ENCODE data around the gene NBEAL2.
"Not testable (repeated sequence)": the region's sequence is repeated elsewhere in the genome, so short reads cannot be mapped to it uniquely, and the experiment has no call there.

Gene NBEAL2

DNA sequence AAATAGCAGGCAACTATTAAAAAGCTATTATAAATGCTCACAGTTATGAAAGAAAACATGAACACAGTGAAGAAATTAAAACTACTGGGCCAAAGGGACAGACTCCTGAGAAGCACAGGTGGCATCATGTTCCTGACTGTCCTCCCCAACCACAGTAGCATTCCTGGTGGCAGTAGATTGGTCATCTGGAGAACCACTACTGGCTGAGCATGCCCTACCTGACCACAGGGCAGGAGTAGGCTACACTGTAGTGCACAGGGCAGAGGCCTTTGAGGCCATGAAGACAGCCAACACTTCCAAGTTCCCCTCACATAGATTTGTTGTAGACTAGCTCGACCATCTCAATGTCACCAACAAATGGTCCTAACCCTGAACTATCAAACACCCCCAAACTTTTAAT lies 49.2 kb downstream of the NBEAL2 start:
- ChIA-PET CTCF (no interaction called here), POLR2A (no interaction called here)
- TF ChIP-seq ZNF404 (tag by site-specific recombination; IDR thresholded peaks at IDR 0.05) = no peak
- TF ChIP-seq, protein P1, sequence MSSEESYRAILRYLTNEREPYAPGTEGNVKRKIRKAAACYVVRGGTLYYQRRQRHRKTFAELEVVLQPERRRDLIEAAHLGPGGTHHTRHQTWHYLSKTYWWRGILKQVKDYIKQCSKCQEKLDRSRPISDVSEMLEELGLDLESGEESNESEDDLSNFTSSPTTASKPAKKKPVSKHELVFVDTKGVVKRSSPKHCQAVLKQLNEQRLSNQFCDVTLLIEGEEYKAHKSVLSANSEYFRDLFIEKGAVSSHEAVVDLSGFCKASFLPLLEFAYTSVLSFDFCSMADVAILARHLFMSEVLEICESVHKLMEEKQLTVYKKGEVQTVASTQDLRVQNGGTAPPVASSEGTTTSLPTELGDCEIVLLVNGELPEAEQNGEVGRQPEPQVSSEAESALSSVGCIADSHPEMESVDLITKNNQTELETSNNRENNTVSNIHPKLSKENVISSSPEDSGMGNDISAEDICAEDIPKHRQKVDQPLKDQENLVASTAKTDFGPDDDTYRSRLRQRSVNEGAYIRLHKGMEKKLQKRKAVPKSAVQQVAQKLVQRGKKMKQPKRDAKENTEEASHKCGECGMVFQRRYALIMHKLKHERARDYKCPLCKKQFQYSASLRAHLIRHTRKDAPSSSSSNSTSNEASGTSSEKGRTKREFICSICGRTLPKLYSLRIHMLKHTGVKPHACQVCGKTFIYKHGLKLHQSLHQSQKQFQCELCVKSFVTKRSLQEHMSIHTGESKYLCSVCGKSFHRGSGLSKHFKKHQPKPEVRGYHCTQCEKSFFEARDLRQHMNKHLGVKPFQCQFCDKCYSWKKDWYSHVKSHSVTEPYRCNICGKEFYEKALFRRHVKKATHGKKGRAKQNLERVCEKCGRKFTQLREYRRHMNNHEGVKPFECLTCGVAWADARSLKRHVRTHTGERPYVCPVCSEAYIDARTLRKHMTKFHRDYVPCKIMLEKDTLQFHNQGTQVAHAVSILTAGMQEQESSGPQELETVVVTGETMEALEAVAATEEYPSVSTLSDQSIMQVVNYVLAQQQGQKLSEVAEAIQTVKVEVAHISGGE (tag by site-specific recombination; conservative IDR thresholded peaks at IDR 0.05; ENCODE audit: low read depth) = no peak
- TF ChIP-seq ZNF777 (tag by site-specific recombination; IDR thresholded peaks at IDR 0.05; ENCODE audit: borderline replicate concordance) = no peak
- TF ChIP-seq HOXA7 (CRISPR knock-in tag; IDR thresholded peaks at IDR 0.05; ENCODE audit: borderline replicate concordance) = no peak
- TF ChIP-seq KLF1 (tag by site-specific recombination; IDR thresholded peaks at IDR 0.05) = no peak
- TF ChIP-seq ZEB2 (tag by site-specific recombination; IDR thresholded peaks at IDR 0.05) = no peak
- TF ChIP-seq FEZF1 (tag by site-specific recombination; IDR thresholded peaks at IDR 0.05) = no peak
- no peak for TF ChIP-seq ZNF521 (tag by site-specific recombination; IDR thresholded peaks at IDR 0.05)
- no peak for TF ChIP-seq ZNF776 (tag by site-specific recombination; IDR thresholded peaks at IDR 0.05; ENCODE audit: borderline replicate concordance)
- no peak for TF ChIP-seq ZNF112 (tag by site-specific recombination; IDR thresholded peaks at IDR 0.05)
- no peak for TF ChIP-seq ZNF174 (tag by site-specific recombination; IDR thresholded peaks at IDR 0.05)
- no peak for TF ChIP-seq ZNF701 (tag by site-specific recombination; IDR thresholded peaks at IDR 0.05)
- TF ChIP-seq ZNF621 (tag by site-specific recombination; IDR thresholded peaks at IDR 0.05) = no peak
- TF ChIP-seq ZNF843 (tag by site-specific recombination; IDR thresholded peaks at IDR 0.05) = no peak
- TF ChIP-seq ZNF354C (tag by site-specific recombination; IDR thresholded peaks at IDR 0.05; ENCODE audit: borderline replicate concordance, low read depth) = no peak
- no peak for TF ChIP-seq ZNF292 (tag by site-specific recombination; IDR thresholded peaks at IDR 0.05; ENCODE audit: borderline replicate concordance, low read depth)
- TF ChIP-seq, protein P2, sequence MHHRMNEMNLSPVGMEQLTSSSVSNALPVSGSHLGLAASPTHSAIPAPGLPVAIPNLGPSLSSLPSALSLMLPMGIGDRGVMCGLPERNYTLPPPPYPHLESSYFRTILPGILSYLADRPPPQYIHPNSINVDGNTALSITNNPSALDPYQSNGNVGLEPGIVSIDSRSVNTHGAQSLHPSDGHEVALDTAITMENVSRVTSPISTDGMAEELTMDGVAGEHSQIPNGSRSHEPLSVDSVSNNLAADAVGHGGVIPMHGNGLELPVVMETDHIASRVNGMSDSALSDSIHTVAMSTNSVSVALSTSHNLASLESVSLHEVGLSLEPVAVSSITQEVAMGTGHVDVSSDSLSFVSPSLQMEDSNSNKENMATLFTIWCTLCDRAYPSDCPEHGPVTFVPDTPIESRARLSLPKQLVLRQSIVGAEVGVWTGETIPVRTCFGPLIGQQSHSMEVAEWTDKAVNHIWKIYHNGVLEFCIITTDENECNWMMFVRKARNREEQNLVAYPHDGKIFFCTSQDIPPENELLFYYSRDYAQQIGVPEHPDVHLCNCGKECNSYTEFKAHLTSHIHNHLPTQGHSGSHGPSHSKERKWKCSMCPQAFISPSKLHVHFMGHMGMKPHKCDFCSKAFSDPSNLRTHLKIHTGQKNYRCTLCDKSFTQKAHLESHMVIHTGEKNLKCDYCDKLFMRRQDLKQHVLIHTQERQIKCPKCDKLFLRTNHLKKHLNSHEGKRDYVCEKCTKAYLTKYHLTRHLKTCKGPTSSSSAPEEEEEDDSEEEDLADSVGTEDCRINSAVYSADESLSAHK (tag by site-specific recombination; IDR thresholded peaks at IDR 0.05) = no peak
- TF ChIP-seq ZNF155 (tag by site-specific recombination; IDR thresholded peaks at IDR 0.05) = no peak
- no peaks in the 10 kb centered on the region for H3K9me3 ChIP-seq (ENCODE audit: control insufficient read depth, insufficient read depth, low read depth, low read length)
- peaks cover 0 to 7% of the 10 kb centered on the region in 2 experiments; a peak in 2 of 3 replicates for H3K36me3 ChIP-seq (ENCODE audit: control insufficient read depth in 2 of 2, insufficient read depth in 1 of 2, low read length in 2 of 2)
- no peak overlapping the region for H3K4me3 ChIP-seq (ENCODE audit: low read depth, low read length)
- no peaks in the 10 kb centered on the region for H3K4me1 ChIP-seq (ENCODE audit: control insufficient read depth, insufficient read depth, low read length)
- H3K27ac ChIP-seq (ENCODE audit: extremely low read depth, low read depth, low read length) = no peak overlapping the region

DNA sequence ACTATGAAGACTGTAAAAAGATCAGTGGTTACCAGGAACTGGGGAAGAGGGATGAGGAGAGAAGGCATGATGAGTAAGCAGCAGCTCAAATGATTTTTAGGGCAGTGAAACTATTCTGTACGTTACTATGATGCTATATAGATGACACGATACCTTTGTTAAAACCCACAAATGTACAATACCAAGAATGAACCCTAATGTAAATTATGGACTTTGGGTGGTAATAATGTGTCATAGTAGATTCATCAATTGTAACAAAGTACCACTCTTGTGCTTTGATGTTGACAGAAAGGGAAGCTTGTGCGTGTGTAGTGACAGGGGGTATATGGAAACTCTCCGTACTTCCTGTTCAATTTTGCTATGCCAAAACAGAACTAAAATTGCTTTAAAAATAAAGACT lies 51.6 kb downstream of the NBEAL2 start:
- H3K4me3 ChIP-seq (ENCODE audit: low read depth, low read length); POLR2A ChIA-PET; H3K4me1 ChIP-seq (ENCODE audit: control insufficient read depth, insufficient read depth, low read length); H3K9me3 ChIP-seq (ENCODE audit: control insufficient read depth, insufficient read depth, low read depth, low read length); H3K27ac ChIP-seq (ENCODE audit: extremely low read depth, low read depth, low read length): not testable (repeated sequence)
- peaks cover 5 to 27% of the 10 kb centered on the region in 2 experiments; a peak in 2 of 3 replicates for H3K36me3 ChIP-seq (ENCODE audit: control insufficient read depth in 2 of 2, insufficient read depth in 1 of 2, low read length in 2 of 2)
- CTCF ChIA-PET = interaction anchor here (0.7 kb wide), 1 partner anchor 97 kb away, joined by 3 read pairs; no protein-coding TSS in a partner anchor

Measured in HEK293 (cell line).